HFF-Myc (cell line): Measurements from ENCODE around the gene PRKCE.

ENCODE experiments used
- DNase-seq: peaks from one replicate; pipeline ENCODE4 v3.0.0-alpha.2; 2011; ENCODE audit warnings: low read depth; ENCODE audit errors: extremely low read depth
- H3K4me3 ChIP-seq: replicated peaks from 2 replicates; pipeline ENCODE4 v1.5.1; 2011; ENCODE audit warnings: low read depth, mild to moderate bottlenecking, control low read depth, low read length
- TF ChIP-seq, protein P1 (sequence below): IDR thresholded peaks from 2 replicates; pipeline ENCODE4 v1.5.1; 2012; ENCODE audit warnings: mild to moderate bottlenecking, low read depth, low read length, control low read depth; ENCODE audit errors: missing control alignments

The PRKCE gene

DNA sequence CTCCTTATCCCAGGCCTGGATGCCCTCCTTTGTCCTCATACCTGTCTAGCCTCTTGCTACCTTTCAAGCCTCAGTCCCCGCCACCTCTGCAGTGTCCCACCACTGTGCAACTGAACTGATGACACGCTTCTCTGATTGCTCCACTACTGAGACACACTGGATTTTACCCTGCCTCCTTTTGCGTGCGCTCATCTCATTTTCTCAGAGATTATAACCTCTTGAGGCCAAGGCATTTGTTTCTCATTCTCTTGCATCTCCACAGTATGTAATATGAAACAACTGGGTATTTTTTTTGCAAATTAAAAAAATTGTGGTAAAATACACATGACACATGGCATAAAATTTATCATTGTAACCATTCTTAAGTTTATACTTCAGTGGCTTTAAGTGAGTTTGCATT is 95.4 kb downstream of the PRKCE start:
- TF ChIP-seq, protein P1, sequence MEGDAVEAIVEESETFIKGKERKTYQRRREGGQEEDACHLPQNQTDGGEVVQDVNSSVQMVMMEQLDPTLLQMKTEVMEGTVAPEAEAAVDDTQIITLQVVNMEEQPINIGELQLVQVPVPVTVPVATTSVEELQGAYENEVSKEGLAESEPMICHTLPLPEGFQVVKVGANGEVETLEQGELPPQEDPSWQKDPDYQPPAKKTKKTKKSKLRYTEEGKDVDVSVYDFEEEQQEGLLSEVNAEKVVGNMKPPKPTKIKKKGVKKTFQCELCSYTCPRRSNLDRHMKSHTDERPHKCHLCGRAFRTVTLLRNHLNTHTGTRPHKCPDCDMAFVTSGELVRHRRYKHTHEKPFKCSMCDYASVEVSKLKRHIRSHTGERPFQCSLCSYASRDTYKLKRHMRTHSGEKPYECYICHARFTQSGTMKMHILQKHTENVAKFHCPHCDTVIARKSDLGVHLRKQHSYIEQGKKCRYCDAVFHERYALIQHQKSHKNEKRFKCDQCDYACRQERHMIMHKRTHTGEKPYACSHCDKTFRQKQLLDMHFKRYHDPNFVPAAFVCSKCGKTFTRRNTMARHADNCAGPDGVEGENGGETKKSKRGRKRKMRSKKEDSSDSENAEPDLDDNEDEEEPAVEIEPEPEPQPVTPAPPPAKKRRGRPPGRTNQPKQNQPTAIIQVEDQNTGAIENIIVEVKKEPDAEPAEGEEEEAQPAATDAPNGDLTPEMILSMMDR: no peak
- DNase-seq: no peak
- no peak overlapping the region for H3K4me3 ChIP-seq

DNA sequence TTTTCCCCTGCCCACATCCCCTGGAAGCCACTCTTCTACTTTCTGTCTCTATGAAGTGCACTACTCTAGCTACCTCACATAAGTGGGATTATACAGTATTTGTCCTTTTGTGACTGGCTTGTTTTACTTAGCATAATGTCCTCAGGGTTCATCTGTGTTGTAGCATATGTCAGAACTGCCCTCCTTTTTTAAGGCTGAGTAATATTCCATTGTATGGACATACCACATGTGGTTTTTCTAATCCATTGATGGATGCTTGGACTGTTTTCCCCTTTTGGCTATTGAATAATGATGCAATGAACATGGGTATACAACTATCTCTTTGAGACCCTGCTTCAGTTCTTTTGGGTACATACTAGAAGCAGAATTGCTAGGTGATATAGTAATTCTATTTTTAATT is 95.9 kb downstream of the PRKCE start:
- no peak overlapping the region for H3K4me3 ChIP-seq
- TF ChIP-seq, protein P1: no peak
- no peak for DNase-seq

DNA sequence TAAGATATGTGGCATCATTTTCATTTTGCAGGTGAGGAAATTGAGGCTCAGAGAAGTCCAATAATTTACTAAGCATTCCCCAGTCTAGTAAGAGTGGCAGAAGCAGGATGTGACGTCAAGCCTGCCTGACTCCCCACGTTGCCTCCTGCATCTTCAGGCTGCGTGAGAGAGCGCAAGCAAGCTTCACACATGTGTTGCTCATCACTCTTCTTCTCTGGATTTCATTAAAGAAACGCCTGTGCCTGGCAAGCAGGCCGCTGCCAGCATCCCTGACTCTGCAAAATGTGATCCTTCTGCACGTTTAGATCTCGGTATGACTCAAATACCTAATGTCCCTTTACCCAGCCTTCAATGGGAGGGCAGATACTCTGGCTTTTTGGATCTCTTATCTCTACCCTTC is 96.8 kb downstream of the PRKCE start:
- no peak overlapping the region for H3K4me3 ChIP-seq
- DNase-seq: peak; percentile 97
- TF ChIP-seq, protein P1: no peak

DNA sequence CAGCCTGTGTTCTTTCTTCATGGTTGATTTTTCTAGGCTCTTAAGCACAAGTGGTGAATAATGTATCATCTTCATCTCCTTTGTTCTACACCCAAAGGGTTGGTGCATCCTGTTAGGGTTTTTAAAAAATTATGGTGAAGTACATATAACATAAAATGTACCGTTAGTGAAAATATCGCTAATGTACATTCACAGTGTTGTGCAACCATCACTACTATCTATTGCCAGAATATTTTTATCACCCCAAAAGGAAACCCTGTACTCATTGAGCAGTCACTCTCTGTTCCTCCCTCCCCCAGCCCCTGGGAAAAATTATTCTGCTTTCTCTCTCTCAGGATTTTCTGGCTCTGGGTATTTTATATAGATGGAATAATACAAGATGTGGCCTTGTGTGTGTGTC is 98.5 kb downstream of the PRKCE start:
- TF ChIP-seq, protein P1: no peak
- H3K4me3 ChIP-seq: no peak overlapping the region
- DNase-seq: no peak

DNA sequence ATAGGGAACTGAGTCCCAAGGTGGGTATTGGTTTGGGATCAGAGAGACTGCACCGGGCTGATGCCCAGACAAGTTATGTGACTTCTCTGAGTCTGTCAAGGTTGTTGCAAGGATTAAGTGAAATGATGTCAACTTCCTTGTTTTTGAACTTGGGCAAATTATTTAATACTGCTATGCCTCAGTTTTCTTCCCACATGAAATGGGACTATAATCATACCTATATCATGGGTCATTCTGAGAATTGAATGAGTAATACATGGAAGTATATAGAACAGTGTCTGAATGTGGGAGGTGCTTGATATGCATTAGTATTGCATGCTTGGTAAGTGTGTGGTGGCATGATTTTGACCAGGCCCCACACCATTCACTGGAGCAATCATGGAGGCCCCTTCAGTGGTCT is 99.0 kb downstream of the PRKCE start:
- no peak overlapping the region for H3K4me3 ChIP-seq
- TF ChIP-seq, protein P1: no peak
- DNase-seq: no peak

DNA sequence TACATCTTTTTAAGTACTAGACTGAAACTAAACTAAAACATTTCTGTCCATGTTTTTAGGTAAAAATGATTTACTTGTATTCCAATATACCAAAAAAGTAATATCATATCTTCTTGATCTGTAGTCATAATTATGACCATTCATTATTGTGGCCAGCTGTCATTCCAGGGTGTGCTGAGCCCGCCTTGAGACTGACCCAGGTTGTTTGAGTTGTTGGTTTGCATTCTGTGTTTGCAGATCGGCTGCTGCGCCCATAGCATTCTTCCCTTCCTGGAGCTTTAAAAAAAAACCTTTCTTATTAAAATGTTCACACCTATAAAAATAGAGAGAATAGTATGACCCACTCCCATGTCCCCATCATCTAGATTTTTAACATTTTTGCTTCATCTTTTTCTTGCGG is 101.9 kb downstream of the PRKCE start:
- DNase-seq: no peak
- no peak overlapping the region for H3K4me3 ChIP-seq
- TF ChIP-seq, protein P1: no peak
